IMR-90 (cell line): Measurements from ENCODE around the gene OR1S1. TPM values are rescaled to one million over a fixed set of nuclear protein-coding genes. Genes with fewer than 3 reads are reported as not detected.

ENCODE experiments used
- ATAC-seq: fragments of 200-7000 bp; cut with Tn5 transposase; 2 replicates; pipeline ENCODE4 v1.9.1; 2020; ENCODE audit warnings: low read depth, mild to moderate bottlenecking, moderate library complexity
- BruUV-seq: library from RNA; stranded (reverse); fragments of 400-500 nt; replicated peaks from 2 replicates; lab custom pipeline; 2021; lab: Mats Ljungman, UMichigan
- CTCF ChIA-PET: fragments of 300-600 bp; formaldehyde crosslinking; extraction: SDS; loops from one replicate; lab custom pipeline; 2021; ENCODE audit warnings: antibody characterized with exemption; lab: Yijun Ruan, JAX
- POLR2A ChIA-PET: fragments of 300-600 bp; sonication (Branson Sonifier 250); formaldehyde crosslinking; loops from one replicate; lab custom pipeline; 2022; ENCODE audit warnings: antibody characterized with exemption; ENCODE audit not compliant: unreplicated experiment; lab: Charles Lee
- DNase-seq: peaks from one replicate; pipeline ENCODE4 v3.0.0; 2013
- H2AFZ ChIP-seq: replicated peaks from 2 replicates; pipeline ENCODE3; 2013; ENCODE audit warnings: low read length, mild to moderate bottlenecking; ENCODE audit not compliant: poor library complexity
- H2AK5ac ChIP-seq: 2 replicates; pipeline ENCODE4 v1.6.1; 2013; ENCODE audit warnings: low read depth, low read length, inconsistent platforms
- H2AK9ac ChIP-seq: replicated peaks from 2 replicates; pipeline ENCODE3; 2013; ENCODE audit warnings: mild to moderate bottlenecking, low read depth, low read length, moderate library complexity; ENCODE audit not compliant: poor library complexity
- H2BK120ac ChIP-seq: 2 replicates; pipeline ENCODE4 v1.6.1; 2013; ENCODE audit warnings: low read depth, low read length, inconsistent platforms
- H2BK15ac ChIP-seq: 3 replicates; pipeline ENCODE4 v1.6.1; 2013; ENCODE audit warnings: low read depth, low read length, inconsistent platforms
- H2BK20ac ChIP-seq: 2 replicates; pipeline ENCODE4 v1.6.1; 2013; ENCODE audit warnings: low read depth, mild to moderate bottlenecking, inconsistent platforms, low read length, moderate library complexity
- H2BK5ac ChIP-seq: 2 replicates; pipeline ENCODE4 v1.6.1; 2013; ENCODE audit warnings: mild to moderate bottlenecking, low read depth, low read length, inconsistent platforms; ENCODE audit not compliant: poor library complexity, severe bottlenecking
- H3K14ac ChIP-seq: replicated peaks from 2 replicates; pipeline ENCODE4 v1.6.1; 2013; ENCODE audit warnings: low read depth, low read length, inconsistent platforms
- H3K18ac ChIP-seq: 2 replicates; pipeline ENCODE4 v1.6.1; 2013; ENCODE audit warnings: low read depth, low read length, control low read depth
- H3K23ac ChIP-seq: 2 replicates; pipeline ENCODE4 v1.6.1; 2013; ENCODE audit warnings: low read depth, low read length, inconsistent platforms
- H3K27ac ChIP-seq: 2 replicates; pipeline ENCODE4 v1.5.1; 2013; ENCODE audit warnings: mild to moderate bottlenecking, control low read depth, low read length; ENCODE audit not compliant: insufficient read depth
- H3K27me3 ChIP-seq: 2 replicates; pipeline ENCODE4 v1.6.1; 2013; ENCODE audit warnings: low read length; ENCODE audit not compliant: control insufficient read depth, insufficient read depth
- H3K36me3 ChIP-seq: 2 replicates; pipeline ENCODE4 v1.6.1; 2013; ENCODE audit warnings: low read length, mixed read lengths; ENCODE audit not compliant: control insufficient read depth, insufficient read depth
- H3K4ac ChIP-seq: 2 replicates; pipeline ENCODE4 v1.6.1; 2013; ENCODE audit warnings: low read depth, low read length, inconsistent platforms
- H3K4me1 ChIP-seq: 2 replicates; pipeline ENCODE4 v1.6.1; 2013; ENCODE audit warnings: low read length, mixed read lengths; ENCODE audit not compliant: control insufficient read depth, insufficient read depth
- H3K4me2 ChIP-seq: 2 replicates; pipeline ENCODE4 v1.6.1; 2013; ENCODE audit warnings: low read depth, mild to moderate bottlenecking, control low read depth, low read length, moderate library complexity
- H3K4me3 ChIP-seq: 2 replicates; pipeline ENCODE4 v1.5.1; 2013; ENCODE audit warnings: low read depth, mild to moderate bottlenecking, control low read depth, low read length, moderate library complexity; ENCODE audit not compliant: insufficient read depth
- H3K56ac ChIP-seq: 2 replicates; pipeline ENCODE4 v1.6.1; 2013; ENCODE audit warnings: low read length, inconsistent platforms; ENCODE audit not compliant: insufficient read depth; ENCODE audit errors: extremely low read depth
- H3K79me1 ChIP-seq, 2 experiments: 2 replicates each; pipeline ENCODE4 v1.6.1; 2013; ENCODE audit warnings: low read length in 2 of 2, inconsistent platforms in 1 of 2, low read depth in 1 of 2
- H3K9ac ChIP-seq: 2 replicates; pipeline ENCODE4 v1.6.1; 2013; ENCODE audit warnings: low read depth, low read length, control low read depth
- H3K9me1 ChIP-seq: 2 replicates; pipeline ENCODE4 v1.6.1; 2013; ENCODE audit warnings: low read length, inconsistent platforms; ENCODE audit not compliant: insufficient read depth
- H3K9me3 ChIP-seq: 2 replicates; pipeline ENCODE4 v1.6.1; 2013; ENCODE audit warnings: low read length; ENCODE audit not compliant: control insufficient read depth, insufficient read depth
- H4K20me1 ChIP-seq: 2 replicates; pipeline ENCODE4 v1.6.1; 2013; ENCODE audit warnings: low read length, inconsistent platforms; ENCODE audit not compliant: insufficient read depth
- H4K5ac ChIP-seq: 2 replicates; pipeline ENCODE4 v1.6.1; 2013; ENCODE audit warnings: mild to moderate bottlenecking, low read depth, low read length, control low read depth
- H4K8ac ChIP-seq, 2 experiments: 2 replicates each; pipeline ENCODE4 v1.6.1; 2013; ENCODE audit warnings: low read depth in 2 of 2, low read length in 2 of 2, control low read depth in 1 of 2, inconsistent platforms in 1 of 2
- H4K91ac ChIP-seq: 2 replicates; pipeline ENCODE4 v1.6.1; 2013; ENCODE audit warnings: low read depth, low read length, inconsistent platforms; ENCODE audit not compliant: insufficient read depth
- BHLHE40 ChIP-seq: fragments of 150-350 bp; IDR thresholded peaks from 2 replicates; pipeline ENCODE4 v1.6.1; 2016; ENCODE audit warnings: mild to moderate bottlenecking, low read depth, low read length
- CEBPB ChIP-seq: IDR thresholded peaks from 2 replicates; pipeline ENCODE4 v1.6.1; 2012; ENCODE audit warnings: low read depth, low read length, improper control_type of control experiment
- CHD1 ChIP-seq: IDR thresholded peaks from 2 replicates; pipeline ENCODE4 v1.6.1; 2012; ENCODE audit warnings: low read depth, low read length, improper control_type of control experiment
- FOS ChIP-seq: fragments of 150-350 bp; IDR thresholded peaks from 2 replicates; pipeline ENCODE4 v1.6.1; 2016; ENCODE audit warnings: low read depth, low read length
- MAFK ChIP-seq: IDR thresholded peaks from 2 replicates; pipeline ENCODE4 v1.6.1; 2012; ENCODE audit warnings: low read depth, low read length, improper control_type of control experiment
- MAZ ChIP-seq: IDR thresholded peaks from 2 replicates; pipeline ENCODE4 v1.6.1; 2012; ENCODE audit warnings: low read depth, mild to moderate bottlenecking, low read length, improper control_type of control experiment, moderate library complexity, borderline replicate concordance
- MXI1 ChIP-seq: IDR thresholded peaks from 2 replicates; pipeline ENCODE4 v1.6.1; 2012; ENCODE audit warnings: low read depth, mild to moderate bottlenecking, low read length, moderate library complexity, borderline replicate concordance
- NFE2L2 ChIP-seq: fragments of 150-350 bp; IDR thresholded peaks from 2 replicates; pipeline ENCODE4 v1.6.1; 2016; ENCODE audit warnings: low read depth, mild to moderate bottlenecking, low read length
- POLR2A ChIP-seq: IDR thresholded peaks from 2 replicates; pipeline ENCODE4 v1.6.1; 2012; ENCODE audit warnings: mild to moderate bottlenecking, low read depth, low read length
- RAD21 ChIP-seq: IDR thresholded peaks from 2 replicates; pipeline ENCODE4 v1.6.1; 2012; ENCODE audit warnings: low read length, improper control_type of control experiment
- RCOR1 ChIP-seq: IDR thresholded peaks from 2 replicates; pipeline ENCODE4 v1.6.1; 2012; ENCODE audit warnings: mild to moderate bottlenecking, low read length, improper control_type of control experiment; ENCODE audit not compliant: insufficient replicate concordance
- RFX5 ChIP-seq: IDR thresholded peaks from 2 replicates; pipeline ENCODE4 v1.8.0; 2012; ENCODE audit warnings: low read depth, mild to moderate bottlenecking, low read length, moderate library complexity
- SMC3 ChIP-seq: fragments of 150-350 bp; IDR thresholded peaks from 2 replicates; pipeline ENCODE4 v1.6.1; 2016; ENCODE audit warnings: low read depth, mild to moderate bottlenecking, antibody characterized with exemption, low read length, moderate library complexity
- dilution Hi-C: fragments of 300-500 bp; cut with HindIII; formaldehyde crosslinking; loops from one replicate; pipeline ENCODE4 v1.14.3; 2018; ENCODE audit warnings: low sequenced_read_pairs; ENCODE audit not compliant: unreplicated experiment
- in situ Hi-C: fragments of 300-500 bp; cut with MboI; formaldehyde crosslinking; loops from 3 replicates; pipeline ENCODE4 v1.14.3; 2019; ENCODE audit warnings: low sequenced_read_pairs, inconsistent platforms, mixed read lengths
- intact Hi-C: fragments of 100-400 bp; cut with micrococcal nuclease; formaldehyde crosslinking; loops from 2 replicates; pipeline ENCODE4 v1.10.0; 2022
- polyA plus RNA-seq, 3 experiments: library from polyadenylated mRNA; depleted of rRNA; stranded (reverse); fragments of >200 nt; gene quantifications; 2 replicates each; pipeline ENCODE4 v1.2.3, GENCODE V29; 2012; ENCODE audit warnings: low replicate concordance in 1 of 3
- total RNA-seq: library from RNA; depleted of rRNA; stranded (reverse); fragments of >200 nt; gene quantifications from 2 replicates; pipeline ENCODE4 v1.2.3, GENCODE V29; 2012
- TF ChIP-seq, protein P1 (sequence below): conservative IDR thresholded peaks from 2 replicates; pipeline ENCODE4 v1.5.1; 2012; ENCODE audit warnings: mild to moderate bottlenecking, low read depth, low read length, improper control_type of control experiment
- TF ChIP-seq, protein P2 (sequence below): fragments of 150-350 bp; IDR thresholded peaks from 2 replicates; pipeline ENCODE4 v1.6.1; 2017; ENCODE audit warnings: mild to moderate bottlenecking, antibody characterized with exemption, low read length, low read depth
- TF ChIP-seq, protein P3 (sequence below): fragments of 150-350 bp; IDR thresholded peaks from 2 replicates; pipeline ENCODE4 v1.6.1; 2016; ENCODE audit warnings: low read depth, mild to moderate bottlenecking, low read length, moderate library complexity, borderline replicate concordance

OR1S1 gene
- total and polyA plus RNA-seq, 2 of the 4 experiments (the other 2 are of a cell fraction): not detected

DNA sequence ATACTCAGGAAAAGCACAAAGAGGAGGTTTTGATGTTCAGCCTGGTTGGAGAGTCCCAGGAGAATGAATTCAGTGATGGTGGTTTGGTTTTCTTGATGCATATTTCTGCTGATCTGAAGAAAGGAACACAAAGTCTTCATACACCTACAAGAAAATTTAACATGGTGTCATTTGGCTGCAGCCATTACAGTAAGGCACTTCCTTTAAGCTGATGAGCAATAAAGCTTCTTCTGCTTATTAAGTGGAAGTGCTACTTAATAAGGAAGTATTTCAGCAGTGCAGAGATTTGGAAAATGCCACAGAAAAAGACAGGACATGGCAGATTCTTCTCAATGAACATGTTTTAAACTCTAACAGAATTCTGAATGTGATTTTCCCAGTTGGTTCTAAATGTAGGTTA lies 8.5 kb upstream of the OR1S1 start, which contains the start of gene OR1S2:
Gene OR1S2 (minus strand): TSS at position 101 of the 400 bp plus-strand sequence. CDS start 0 bp downstream, at position 101.
- Histone ChIP-seq H2BK15ac (no peak within 1 kb of the TSS), H3K14ac (no peak within 1 kb of the TSS), H3K9me1 (no peaks in the 10 kb centered on the region), H3K18ac (no peak within 1 kb of the TSS), H3K4me2 (no peak within 1 kb of the TSS), H3K23ac (no peak within 1 kb of the TSS), H2BK5ac (no peak within 1 kb of the TSS), H3K9me3 (no peaks in the 10 kb centered on the region; the same call in 1 of the 2 replicates), H4K91ac (no peak within 1 kb of the TSS), H3K79me1 (no peaks in the 10 kb centered on the region), H3K4ac (no peak within 1 kb of the TSS), H3K4me3 (no peak within 1 kb of the TSS), H4K20me1 (no peaks in the 10 kb centered on the region), H2AK9ac (no peak within 1 kb of the TSS), H2BK120ac (no peak within 1 kb of the TSS), H2AFZ (no peak within 1 kb of the TSS), H3K27me3 (no peaks in the 10 kb centered on the region; the same call in 1 of the 2 replicates), H3K36me3 (no peaks in the 10 kb centered on the region), H4K8ac (no peak within 1 kb of the TSS), H3K56ac (no peak within 1 kb of the TSS), H3K4me1 (no peaks in the 10 kb centered on the region), H4K5ac (no peak within 1 kb of the TSS), H2AK5ac (no peak within 1 kb of the TSS), H2BK20ac (no peak within 1 kb of the TSS), H3K27ac (no peak within 1 kb of the TSS), H3K9ac (no peak within 1 kb of the TSS)
- ATAC-seq: no peak
- no TSS peak for BruUV-seq
- TF ChIP-seq RCOR1 (no peak), NFE2L2 (no peak), POLR2A (no peak), CHD1 (no peak), FOS (no peak), BHLHE40 (no peak), CEBPB (no peak), RFX5 (no peak), SMC3 (no peak), RAD21 (no peak), MAFK (no peak), MAZ (no peak), MXI1 (no peak)
- TF ChIP-seq, protein P1, sequence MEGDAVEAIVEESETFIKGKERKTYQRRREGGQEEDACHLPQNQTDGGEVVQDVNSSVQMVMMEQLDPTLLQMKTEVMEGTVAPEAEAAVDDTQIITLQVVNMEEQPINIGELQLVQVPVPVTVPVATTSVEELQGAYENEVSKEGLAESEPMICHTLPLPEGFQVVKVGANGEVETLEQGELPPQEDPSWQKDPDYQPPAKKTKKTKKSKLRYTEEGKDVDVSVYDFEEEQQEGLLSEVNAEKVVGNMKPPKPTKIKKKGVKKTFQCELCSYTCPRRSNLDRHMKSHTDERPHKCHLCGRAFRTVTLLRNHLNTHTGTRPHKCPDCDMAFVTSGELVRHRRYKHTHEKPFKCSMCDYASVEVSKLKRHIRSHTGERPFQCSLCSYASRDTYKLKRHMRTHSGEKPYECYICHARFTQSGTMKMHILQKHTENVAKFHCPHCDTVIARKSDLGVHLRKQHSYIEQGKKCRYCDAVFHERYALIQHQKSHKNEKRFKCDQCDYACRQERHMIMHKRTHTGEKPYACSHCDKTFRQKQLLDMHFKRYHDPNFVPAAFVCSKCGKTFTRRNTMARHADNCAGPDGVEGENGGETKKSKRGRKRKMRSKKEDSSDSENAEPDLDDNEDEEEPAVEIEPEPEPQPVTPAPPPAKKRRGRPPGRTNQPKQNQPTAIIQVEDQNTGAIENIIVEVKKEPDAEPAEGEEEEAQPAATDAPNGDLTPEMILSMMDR: no peak
- TF ChIP-seq, protein P2, sequence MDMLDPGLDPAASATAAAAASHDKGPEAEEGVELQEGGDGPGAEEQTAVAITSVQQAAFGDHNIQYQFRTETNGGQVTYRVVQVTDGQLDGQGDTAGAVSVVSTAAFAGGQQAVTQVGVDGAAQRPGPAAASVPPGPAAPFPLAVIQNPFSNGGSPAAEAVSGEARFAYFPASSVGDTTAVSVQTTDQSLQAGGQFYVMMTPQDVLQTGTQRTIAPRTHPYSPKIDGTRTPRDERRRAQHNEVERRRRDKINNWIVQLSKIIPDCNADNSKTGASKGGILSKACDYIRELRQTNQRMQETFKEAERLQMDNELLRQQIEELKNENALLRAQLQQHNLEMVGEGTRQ: no peak
- TF ChIP-seq, protein P3, sequence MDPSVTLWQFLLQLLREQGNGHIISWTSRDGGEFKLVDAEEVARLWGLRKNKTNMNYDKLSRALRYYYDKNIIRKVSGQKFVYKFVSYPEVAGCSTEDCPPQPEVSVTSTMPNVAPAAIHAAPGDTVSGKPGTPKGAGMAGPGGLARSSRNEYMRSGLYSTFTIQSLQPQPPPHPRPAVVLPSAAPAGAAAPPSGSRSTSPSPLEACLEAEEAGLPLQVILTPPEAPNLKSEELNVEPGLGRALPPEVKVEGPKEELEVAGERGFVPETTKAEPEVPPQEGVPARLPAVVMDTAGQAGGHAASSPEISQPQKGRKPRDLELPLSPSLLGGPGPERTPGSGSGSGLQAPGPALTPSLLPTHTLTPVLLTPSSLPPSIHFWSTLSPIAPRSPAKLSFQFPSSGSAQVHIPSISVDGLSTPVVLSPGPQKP: no peak
- no peak for DNase-seq
- in situ Hi-C loops (no loop called here), intact Hi-C loops (no loop called here), dilution Hi-C loops (no loop called here)
- POLR2A ChIA-PET: no interaction called here
- CTCF ChIA-PET: no interaction called here
